GM18951 (cell line): Measurements from ENCODE around the gene H2AZ2.
A peak's percentile ranks its signal among the peaks of the same experiment; 100 is the strongest.
"Not testable (repeated sequence)": the region's sequence is repeated elsewhere in the genome, so short reads cannot be mapped to it uniquely, and the experiment has no call there.

Experiments
- POLR2A ChIP-seq: IDR thresholded peaks from 4 replicates; pipeline ENCODE4 v1.6.1; 2011; ENCODE audit warnings: mild to moderate bottlenecking; ENCODE audit not compliant: insufficient read length, insufficient read depth; ENCODE audit errors: extremely low read depth
- in situ Hi-C: fragments of 300-500 bp; cut with MboI; formaldehyde crosslinking; loops from one replicate; pipeline ENCODE4 v1.12.0; 2022; ENCODE audit warnings: low sequenced_read_pairs, mixed read lengths, inconsistent platforms; ENCODE audit not compliant: unreplicated experiment

Gene H2AZ2

GRCh38 chr7:44797329-44798258 is 50.3 kb downstream of the H2AZ2 start:
- no peak for TF ChIP-seq POLR2A
- in situ Hi-C loops: no loop called here

- peak; percentile 99 for TF ChIP-seq POLR2A
- in situ Hi-C loops: no loop called here
These were observed 51.2 kb downstream of the H2AZ2 start, which contains the start of gene PPIA for GRCh38 chr7:44796504-44797328. PPIA (plus strand) TSS chr7:44796681; CDS start chr7:44796725, 44 bp downstream.

- TF ChIP-seq POLR2A: no peak
- in situ Hi-C loops: no loop called here
These were observed 51.8 kb downstream of the H2AZ2 start for GRCh38 chr7:44796034-44796503.

- in situ Hi-C loops: no loop called here
- TF ChIP-seq POLR2A: no peak
These were observed 53.6 kb downstream of the H2AZ2 start for GRCh38 chr7:44794331-44794730.

GRCh38 chr7:44793919-44794318 is 54.0 kb downstream of the H2AZ2 start:
- TF ChIP-seq POLR2A: no peak
- in situ Hi-C loops: no loop called here

- no peak for TF ChIP-seq POLR2A
- in situ Hi-C loops: no loop called here
These were observed 56.3 kb downstream of the H2AZ2 start for GRCh38 chr7:44791278-44792219.

GRCh38 chr7:44789990-44790389 is 57.9 kb downstream of the H2AZ2 start:
- in situ Hi-C loops: no loop called here
- no peak for TF ChIP-seq POLR2A

GRCh38 chr7:44787762-44788161 is 60.1 kb downstream of the H2AZ2 start:
- no peak for TF ChIP-seq POLR2A
- in situ Hi-C loops: no loop called here

- in situ Hi-C loops: no loop called here
- no peak for TF ChIP-seq POLR2A
These were observed 60.8 kb downstream of the H2AZ2 start for GRCh38 chr7:44787041-44787440.

- in situ Hi-C loops: not testable (repeated sequence)
These were observed 62.7 kb downstream of the H2AZ2 start for GRCh38 chr7:44785218-44785617.

GRCh38 chr7:44784364-44784763 is 63.5 kb downstream of the H2AZ2 start:
- in situ Hi-C loops: no loop called here
- no peak for TF ChIP-seq POLR2A

GRCh38 chr7:44783407-44783806 is 64.5 kb downstream of the H2AZ2 start:
- TF ChIP-seq POLR2A: no peak

More at GRCh38 chr7:44783407-44783806, 64.5 kb downstream of the H2AZ2 start:
- in situ Hi-C loops: no loop called here
